Measurements from ENCODE around the gene CREB5. TPM values are rescaled to one million over a fixed set of nuclear protein-coding genes. Genes with fewer than 3 reads are reported as not detected.

Gene CREB5
- total RNA-seq, 4 donors from 2014 or later = 11.9 to 25.3 (median 14.4) TPM

- TF ChIP-seq CTCF (IDR thresholded peaks at IDR 0.05; ENCODE audit: low read depth) = no peak
These were observed 195.9 kb downstream of the CREB5 start for GRCh38 chr7:28608237-28608656.

- no peak for TF ChIP-seq CTCF (IDR thresholded peaks at IDR 0.05; ENCODE audit: low read depth)
These were observed 196.4 kb downstream of the CREB5 start for GRCh38 chr7:28608731-28609130.

- no peak for TF ChIP-seq CTCF (IDR thresholded peaks at IDR 0.05; ENCODE audit: low read depth)
These were observed 197.3 kb downstream of the CREB5 start for GRCh38 chr7:28609608-28610007.

- no peak for TF ChIP-seq CTCF (IDR thresholded peaks at IDR 0.05; ENCODE audit: low read depth)
These were observed 200.9 kb downstream of the CREB5 start for GRCh38 chr7:28613262-28613661.

GRCh38 chr7:28615091-28615490 lies 202.8 kb downstream of the CREB5 start:
- no peak for TF ChIP-seq CTCF (IDR thresholded peaks at IDR 0.05; ENCODE audit: low read depth)

- no peak for TF ChIP-seq CTCF (IDR thresholded peaks at IDR 0.05; ENCODE audit: low read depth)
These were observed 205.1 kb downstream of the CREB5 start for GRCh38 chr7:28617308-28617880.

GRCh38 chr7:28618383-28618782 lies 206.1 kb downstream of the CREB5 start:
- TF ChIP-seq CTCF (IDR thresholded peaks at IDR 0.05; ENCODE audit: low read depth) = no peak

Measured in subcutaneous adipose tissue (tissue), 4 donors.